ENCODE measurements around the gene DNTTIP2.

- TF ChIP-seq, protein P1, sequence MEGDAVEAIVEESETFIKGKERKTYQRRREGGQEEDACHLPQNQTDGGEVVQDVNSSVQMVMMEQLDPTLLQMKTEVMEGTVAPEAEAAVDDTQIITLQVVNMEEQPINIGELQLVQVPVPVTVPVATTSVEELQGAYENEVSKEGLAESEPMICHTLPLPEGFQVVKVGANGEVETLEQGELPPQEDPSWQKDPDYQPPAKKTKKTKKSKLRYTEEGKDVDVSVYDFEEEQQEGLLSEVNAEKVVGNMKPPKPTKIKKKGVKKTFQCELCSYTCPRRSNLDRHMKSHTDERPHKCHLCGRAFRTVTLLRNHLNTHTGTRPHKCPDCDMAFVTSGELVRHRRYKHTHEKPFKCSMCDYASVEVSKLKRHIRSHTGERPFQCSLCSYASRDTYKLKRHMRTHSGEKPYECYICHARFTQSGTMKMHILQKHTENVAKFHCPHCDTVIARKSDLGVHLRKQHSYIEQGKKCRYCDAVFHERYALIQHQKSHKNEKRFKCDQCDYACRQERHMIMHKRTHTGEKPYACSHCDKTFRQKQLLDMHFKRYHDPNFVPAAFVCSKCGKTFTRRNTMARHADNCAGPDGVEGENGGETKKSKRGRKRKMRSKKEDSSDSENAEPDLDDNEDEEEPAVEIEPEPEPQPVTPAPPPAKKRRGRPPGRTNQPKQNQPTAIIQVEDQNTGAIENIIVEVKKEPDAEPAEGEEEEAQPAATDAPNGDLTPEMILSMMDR (IDR thresholded peaks at IDR 0.05 in 8 of 11, conservative IDR thresholded peaks at IDR 0.05 in 3 of 11), result no peak
- TF ChIP-seq POLR2A (IDR thresholded peaks at IDR 0.05), result no peak
These were observed 41.0 kb downstream of the DNTTIP2 start for GRCh38 chr1:93837961-93838360.
